Measurements from ENCODE around the gene IGFL2. TPM values are rescaled to one million over a fixed set of nuclear protein-coding genes. Genes with fewer than 3 reads are reported as not detected.

IGFL2 gene
- total RNA-seq, 2 experiments from 2014 or later = not detected

- H3K4me3 ChIP-seq (ENCODE audit: low read depth, low read length, poor library complexity, severe bottlenecking) = no peak overlapping the region
- no peak overlapping the region for H3K27ac ChIP-seq (ENCODE audit: low read depth, low read length, poor library complexity, severe bottlenecking)
Observed at GRCh38 chr19:46107371-46107770, 40.7 kb upstream of the IGFL2 start.

DNA sequence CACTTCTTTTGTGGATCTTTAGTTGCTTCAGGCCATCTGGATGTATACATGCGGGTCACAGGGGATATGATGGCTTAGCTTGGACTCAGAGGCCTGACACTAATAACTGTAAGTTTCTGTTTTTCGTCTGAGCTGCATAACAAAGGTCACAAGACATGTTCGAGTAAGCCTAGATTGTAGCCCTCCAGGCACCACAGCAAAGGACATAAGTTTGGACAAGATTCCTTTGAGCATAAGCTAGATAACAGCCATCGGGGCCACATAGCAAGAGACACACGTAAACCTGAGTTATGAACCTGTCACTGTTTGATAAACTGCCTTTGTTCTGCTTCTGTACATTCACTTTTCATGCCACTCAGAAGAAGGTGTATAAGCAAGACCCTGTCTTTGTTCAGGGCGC is 38.2 kb upstream of the IGFL2 start:
- POLR2A ChIA-PET = no interaction called here
- no peak overlapping the region for H3K4me3 ChIP-seq (ENCODE audit: low read depth, low read length, poor library complexity, severe bottlenecking)
- no peak overlapping the region for H3K4me2 ChIP-seq (ENCODE audit: low read length)
- CTCF ChIA-PET (ENCODE audit: unreplicated experiment) = no interaction called here
- no peaks in the 10 kb centered on the region for H3K79me2 ChIP-seq (ENCODE audit: insufficient read depth, low read depth, low read length)
- H3K36me3 ChIP-seq (ENCODE audit: insufficient read depth, low read length) = no peaks in the 10 kb centered on the region
- no peak for DNase-seq (ENCODE audit: low spot score)
- H3K4me1 ChIP-seq (ENCODE audit: insufficient read depth, low read length, poor library complexity, severe bottlenecking) = no peaks in the 10 kb centered on the region
- no peaks in the 10 kb centered on the region for H4K20me1 ChIP-seq (ENCODE audit: insufficient read depth, low read length)
- intact Hi-C loops (cut with micrococcal nuclease; ENCODE audit: unreplicated experiment) = no loop called here
- no TSS peak for BruUV-seq (replicated peaks)
- H2AFZ ChIP-seq (ENCODE audit: low read length) = no peak overlapping the region
- no peak for TF ChIP-seq EZH2phosphoT487 (IDR thresholded peaks at IDR 0.05; ENCODE audit: borderline replicate concordance, low read depth, low read length)
- no peak for TF ChIP-seq CTCF (conservative IDR thresholded peaks at IDR 0.05; ENCODE audit: low read length)
- H3K9me3 ChIP-seq (ENCODE audit: low read length) = no peaks in the 10 kb centered on the region
- H3K27ac ChIP-seq (ENCODE audit: low read depth, low read length, poor library complexity, severe bottlenecking) = no peak overlapping the region
- no peaks in the 10 kb centered on the region for H3K9me2 ChIP-seq (ENCODE audit: insufficient read depth, low read length)

More at GRCh38 chr19:46107371-46107770, 40.7 kb upstream of the IGFL2 start:
- Histone ChIP-seq H3K79me2 (ENCODE audit: insufficient read depth, low read depth, low read length) (no peaks in the 10 kb centered on the region), H3K4me1 (ENCODE audit: insufficient read depth, low read length, poor library complexity, severe bottlenecking) (no peaks in the 10 kb centered on the region), H3K36me3 (ENCODE audit: insufficient read depth, low read length) (no peaks in the 10 kb centered on the region), H3K4me2 (ENCODE audit: low read length) (no peak overlapping the region), H3K9me3 (ENCODE audit: low read length) (no peaks in the 10 kb centered on the region), H2AFZ (ENCODE audit: low read length) (no peak overlapping the region), H3K9me2 (ENCODE audit: insufficient read depth, low read length) (no peaks in the 10 kb centered on the region), H4K20me1 (ENCODE audit: insufficient read depth, low read length) (no peaks in the 10 kb centered on the region)
- intact Hi-C loops (cut with micrococcal nuclease; ENCODE audit: unreplicated experiment) = no loop called here
- DNase-seq (ENCODE audit: low spot score) = no peak
- POLR2A ChIA-PET = no interaction called here
- TF ChIP-seq EZH2phosphoT487 (IDR thresholded peaks at IDR 0.05; ENCODE audit: borderline replicate concordance, low read depth, low read length) (no peak), CTCF (conservative IDR thresholded peaks at IDR 0.05; ENCODE audit: low read length) (no peak)
- CTCF ChIA-PET (ENCODE audit: unreplicated experiment) = no interaction called here
- no TSS peak for BruUV-seq (replicated peaks)

DNA sequence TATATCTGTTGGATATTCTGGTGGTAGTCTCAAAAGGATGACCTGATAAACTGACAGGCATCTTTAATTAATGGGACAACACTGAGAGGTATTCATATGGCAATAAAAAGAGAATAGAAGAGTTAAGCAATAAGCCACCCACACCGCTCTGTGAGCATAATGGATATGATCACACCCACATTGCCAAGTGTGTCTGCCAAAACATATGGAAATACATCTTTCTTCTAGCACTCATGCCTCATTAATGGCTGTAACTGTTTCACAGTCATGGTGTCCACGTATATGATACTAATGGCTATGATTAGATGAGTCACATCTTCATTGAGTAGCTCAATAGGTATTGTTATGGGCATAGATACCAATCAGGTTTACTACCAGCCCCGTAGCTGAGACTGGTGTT is 36.7 kb upstream of the IGFL2 start:
- Histone ChIP-seq H3K27ac (ENCODE audit: low read depth, low read length, poor library complexity, severe bottlenecking) (no peak overlapping the region), H3K4me3 (ENCODE audit: low read depth, low read length, poor library complexity, severe bottlenecking) (no peak overlapping the region), H3K4me2 (ENCODE audit: low read length) (no peak overlapping the region), H3K4me1 (ENCODE audit: insufficient read depth, low read length, poor library complexity, severe bottlenecking) (no peaks in the 10 kb centered on the region), H2AFZ (ENCODE audit: low read length) (no peak overlapping the region), H3K9me2 (ENCODE audit: insufficient read depth, low read length) (no peaks in the 10 kb centered on the region), H3K79me2 (ENCODE audit: insufficient read depth, low read depth, low read length) (no peaks in the 10 kb centered on the region), H3K9me3 (ENCODE audit: low read length) (no peaks in the 10 kb centered on the region), H4K20me1 (ENCODE audit: insufficient read depth, low read length) (no peaks in the 10 kb centered on the region), H3K36me3 (ENCODE audit: insufficient read depth, low read length) (no peaks in the 10 kb centered on the region)
- intact Hi-C loops (cut with micrococcal nuclease; ENCODE audit: unreplicated experiment) = no loop called here
- no peak for DNase-seq (ENCODE audit: low spot score)
- TF ChIP-seq EZH2phosphoT487 (IDR thresholded peaks at IDR 0.05; ENCODE audit: borderline replicate concordance, low read depth, low read length) (no peak), CTCF (conservative IDR thresholded peaks at IDR 0.05; ENCODE audit: low read length) (no peak)
- POLR2A ChIA-PET = no interaction called here
- CTCF ChIA-PET (ENCODE audit: unreplicated experiment) = no interaction called here
- no TSS peak for BruUV-seq (replicated peaks)

All from OCI-LY7 (cell line).